B cell (primary cell): ENCODE measurements around the gene CAMTA1. TPM values are rescaled to one million over a fixed set of nuclear protein-coding genes. Genes with fewer than 3 reads are reported as not detected.

Source experiments
- ATAC-seq: fragments of 200-7000 bp; cut with Tn5 transposase; one replicate; pipeline ENCODE4 v1.10.0; 2021; ENCODE audit warnings: low read depth, mild to moderate bottlenecking, moderate number of reproducible peaks, moderate library complexity
- CTCF ChIA-PET: fragments of 350-600 bp; sonication (Branson Sonifier 250); formaldehyde crosslinking; loops from one replicate; lab custom pipeline; 2021; ENCODE audit warnings: antibody characterized with exemption, inconsistent platforms; lab: Charles Lee
- POLR2A ChIA-PET: fragments of 350-600 bp; sonication (Branson Sonifier 250); formaldehyde crosslinking; loops from one replicate; lab custom pipeline; 2021; ENCODE audit warnings: antibody characterized with exemption; lab: Charles Lee
- DNase-seq: peaks from one replicate; pipeline ENCODE4 v3.0.0; 2013
- H2AFZ ChIP-seq: 2 replicates; pipeline ENCODE4 v1.6.1; 2012; ENCODE audit warnings: mild to moderate bottlenecking, low read depth, low read length; ENCODE audit not compliant: insufficient read depth, poor library complexity, severe bottlenecking
- H3K27ac ChIP-seq, 2 donors: 1 replicate in 1 of 2; 2 replicates in 1 of 2; pipeline ENCODE4 v1.5.1; 2012 to 2013; ENCODE audit warnings: low read length in 2 of 2, mild to moderate bottlenecking in 2 of 2, moderate library complexity in 1 of 2
- H3K27me3 ChIP-seq, 4 experiments: fragments of 200-600 bp in 1 of 4; sonication (generic) in 1 of 4; replicated peaks in 1 of 4; 1 replicate in 2 of 4; 2 replicates in 2 of 4; pipeline versions ENCODE4 v1.6.1 to v1.7.0; 2013 to 2016; ENCODE audit warnings: low read length in 3 of 4, mild to moderate bottlenecking in 2 of 4, mixed read lengths in 1 of 4, moderate library complexity in 1 of 4; ENCODE audit not compliant: insufficient read depth in 4 of 4, control insufficient read depth in 3 of 4; ENCODE audit errors: control extremely low read depth in 1 of 4
- H3K36me3 ChIP-seq, 2 experiments: replicated peaks in 1 of 2; 1 replicate in 1 of 2; 2 replicates in 1 of 2; pipeline versions ENCODE4 v1.6.1 to v1.7.1; 2013; ENCODE audit warnings: low read length in 1 of 2; ENCODE audit not compliant: insufficient read depth in 2 of 2, control insufficient read depth in 1 of 2; ENCODE audit errors: control extremely low read depth in 1 of 2, extremely low read depth in 1 of 2
- H3K4me1 ChIP-seq, 2 donors: fragments of 200-600 bp in 1 of 2; sonication (generic) in 1 of 2; 1 replicate in 1 of 2; 2 replicates in 1 of 2; pipeline versions ENCODE4 v1.5.1 to v1.6.1; 2013 to 2017; ENCODE audit warnings: low read length in 2 of 2; ENCODE audit not compliant: control insufficient read depth in 2 of 2, insufficient read depth in 2 of 2
- H3K4me2 ChIP-seq: replicated peaks from 2 replicates; pipeline ENCODE3; 2012; ENCODE audit warnings: mild to moderate bottlenecking, low read depth, low read length; ENCODE audit not compliant: poor library complexity, severe bottlenecking
- H3K4me3 ChIP-seq, 5 experiments: fragments of 200-600 bp in 1 of 5; sonication (generic) in 1 of 5; 1 replicate in 3 of 5; 2 replicates in 2 of 5; pipeline versions ENCODE4 v1.5.1 to v1.7.0; 2011 to 2016; ENCODE audit warnings: low read length in 4 of 5, mild to moderate bottlenecking in 4 of 5, low read depth in 2 of 5, control low read depth in 1 of 5, moderate library complexity in 1 of 5; ENCODE audit not compliant: insufficient read depth in 1 of 5; ENCODE audit errors: control extremely low read depth in 1 of 5, extremely low read depth in 1 of 5
- H3K79me2 ChIP-seq: fragments of 200-600 bp; sonication (generic); one replicate; pipeline ENCODE4 v1.6.0; 2016; ENCODE audit warnings: low read length; ENCODE audit not compliant: control insufficient read depth, insufficient read depth
- H3K9ac ChIP-seq: fragments of 200-600 bp; sonication (generic); 2 replicates; pipeline ENCODE4 v1.6.1; 2017; ENCODE audit warnings: mild to moderate bottlenecking, low read length, moderate library complexity
- H3K9me3 ChIP-seq, 3 donors: one replicate each; pipeline versions ENCODE4 v1.6.1 to v1.7.1; 2013; ENCODE audit warnings: low read length in 2 of 3; ENCODE audit not compliant: control insufficient read depth in 2 of 3, insufficient read depth in 1 of 3; ENCODE audit errors: control extremely low read depth in 1 of 3
- H4K20me1 ChIP-seq: 2 replicates; pipeline ENCODE4 v1.6.0; 2012; ENCODE audit warnings: mild to moderate bottlenecking, low read length; ENCODE audit not compliant: insufficient read depth, control insufficient read depth, poor library complexity, severe bottlenecking
- H3K27ac Mint-ChIP-seq: one replicate; pipeline ENCODE4 v1.8.0; 2021; ENCODE audit warnings: mixed read lengths
- H3K27me3 Mint-ChIP-seq: one replicate; pipeline ENCODE4 v1.8.0; 2021; ENCODE audit warnings: mixed read lengths
- H3K4me1 Mint-ChIP-seq: one replicate; pipeline ENCODE4 v1.8.0; 2021; ENCODE audit warnings: mixed read lengths
- H3K4me3 Mint-ChIP-seq: one replicate; pipeline ENCODE4 v1.8.0; 2021; ENCODE audit warnings: mixed read lengths
- H3K9me3 Mint-ChIP-seq: one replicate; pipeline ENCODE4 v1.8.0; 2022; ENCODE audit warnings: mixed read lengths; ENCODE audit not compliant: insufficient read depth
- CTCF ChIP-seq: fragments of 200-600 bp; IDR thresholded peaks from one replicate; pipeline ENCODE4 v1.8.0; 2022; ENCODE audit warnings: antibody characterized with exemption, mild to moderate bottlenecking
- EZH2 ChIP-seq: IDR thresholded peaks from 2 replicates; pipeline ENCODE4 v1.6.1; 2012; ENCODE audit warnings: borderline replicate concordance, low read depth, mild to moderate bottlenecking, moderate library complexity, low read length; ENCODE audit not compliant: insufficient read depth, poor library complexity, severe bottlenecking
- WGBS: methylation state at CpG from one replicate; pipeline ENCODE4 v1.1.5; 2013; ENCODE audit warnings: missing lambda C conversion rate; ENCODE audit not compliant: insufficient coverage; 5-methylcytosine and 5-hydroxymethylcytosine counted together
- intact Hi-C: fragments of 100-400 bp; cut with micrococcal nuclease; formaldehyde crosslinking; loops from one replicate; pipeline ENCODE4 v1.10.0; 2022
- polyA plus RNA-seq: library from polyadenylated mRNA; depleted of rRNA; stranded (reverse); fragments of >200 nt; gene quantifications from 2 replicates; pipeline ENCODE4 v1.2.3, GENCODE V29; 2012
- total RNA-seq, 2 donors: library from RNA; stranded (reverse); fragments of 120-200 nt in 1 of 2; gene quantifications; 1 replicate in 1 of 2; 2 replicates in 1 of 2; pipeline versions ENCODE4 v1.2.3 to v1.2.4, GENCODE V29; 2013 to 2022

Gene CAMTA1
- total and polyA plus RNA-seq, 2 donors (not counting 1 experiment from before 2014, with no cell fraction given), result 42.2 to 45.7 TPM

- Histone ChIP-seq H3K79me2 (no peaks in the 10 kb centered on the region), H3K36me3 (no peaks in the 10 kb centered on the region), H3K4me2 (no peak overlapping the region), H2AFZ (no peak overlapping the region), H3K9me3 (peaks cover 0 to 25% (median 0%) of the 10 kb centered on the region in 3 donors), H3K27ac (no peak overlapping the region), H3K4me1 (no peaks in the 10 kb centered on the region), H3K9ac (no peak overlapping the region), H3K4me3 (no peak overlapping the region), H4K20me1 (no peaks in the 10 kb centered on the region), H3K27me3 (peaks cover 0 to 2% (median 0%) of the 10 kb centered on the region in 4 experiments)
- ATAC-seq (no peak), DNase-seq (no peak)
- H3K27me3 Mint-ChIP-seq, result peaks cover 23% of the 10 kb centered on the region
- intact Hi-C loops, result no loop called here
- peaks cover 4% of the 10 kb centered on the region for H3K9me3 Mint-ChIP-seq
- ChIA-PET CTCF (interaction anchor here (1.1 to 2.0 kb wide), 2 partner anchors 25 to 59 kb away, joined by 5 to 9 read pairs; no protein-coding TSS in a partner anchor), POLR2A (no interaction called here)
- WGBS, result 30% methylated on average over 2 of the region's 2 CpGs
- H3K4me3 Mint-ChIP-seq, result no peak overlapping the region
- no peak for TF ChIP-seq CTCF
- TF ChIP-seq EZH2, result no peak
- H3K27ac Mint-ChIP-seq, result no peak overlapping the region
- no peaks in the 10 kb centered on the region for H3K4me1 Mint-ChIP-seq
Observed at GRCh38 chr1:7693662-7694061, 908.4 kb downstream of the CAMTA1 start.

GRCh38 chr1:7694600-7695496 lies 909.6 kb downstream of the CAMTA1 start:
- H3K4me3 ChIP-seq, result no peak overlapping the region
- H3K27ac Mint-ChIP-seq, result no peak overlapping the region

More at GRCh38 chr1:7694600-7695496, 909.6 kb downstream of the CAMTA1 start:
- CTCF ChIA-PET, result interaction anchor here (1.2 to 2.0 kb wide), 3 partner anchors 16 to 58 kb away, joined by 3 to 9 read pairs (median 4); no protein-coding TSS in a partner anchor
- Histone ChIP-seq H3K36me3 (no peaks in the 10 kb centered on the region), H3K79me2 (no peaks in the 10 kb centered on the region), H3K4me1 (no peaks in the 10 kb centered on the region), H3K27ac (no peak overlapping the region), H3K27me3 (peaks cover 0 to 2% (median 0%) of the 10 kb centered on the region in 4 experiments), H3K4me2 (no peak overlapping the region), H3K9ac (no peak overlapping the region), H3K9me3 (peaks cover 0 to 25% (median 0%) of the 10 kb centered on the region in 3 donors), H4K20me1 (no peaks in the 10 kb centered on the region), H2AFZ (no peak overlapping the region)
- Mint-ChIP-seq H3K9me3 (peaks cover 4% of the 10 kb centered on the region), H3K27me3 (peaks cover 23% of the 10 kb centered on the region), H3K4me1 (no peaks in the 10 kb centered on the region), H3K4me3 (no peak overlapping the region)
- DNase-seq (no peak), ATAC-seq (no peak)
- WGBS, result 88% methylated on average over 10 of the region's 17 CpGs
- TF ChIP-seq EZH2, result no peak
- TF ChIP-seq CTCF, result no peak
- POLR2A ChIA-PET, result no interaction called here
- intact Hi-C loops, result no loop called here
